ENCODE measurements around the gene SKA2.

GRCh38 chr17:59129814-59130213 lies 25.2 kb downstream of the SKA2 start:
- no peak for TF ChIP-seq CTCF (conservative IDR thresholded peaks at IDR 0.05; ENCODE audit: low read depth in 2 of 2)
- TF ChIP-seq ZNF114 (CRISPR knock-in tag; IDR thresholded peaks at IDR 0.05): no peak
- TF ChIP-seq POLR2AphosphoS5 (IDR thresholded peaks at IDR 0.05; ENCODE audit: low read depth): no peak
- TF ChIP-seq EZH2 (IDR thresholded peaks at IDR 0.05; ENCODE audit: low read depth, unreplicated experiment): no peak
- TF ChIP-seq CREB1 (CRISPR knock-in tag; IDR thresholded peaks at IDR 0.05; ENCODE audit: low read depth): no peak

Data from GM23338 (cell line).